Trophoblast cell (in vitro differentiated cells and primary cell): ENCODE measurements around the gene MYO18A.

ENCODE experiments used
- DNase-seq, 2 donors: peaks; one replicate each; pipeline ENCODE4 v3.0.0-alpha.2; 2016
- H2AFZ ChIP-seq: 2 replicates; pipeline ENCODE4 v1.6.1; 2013; ENCODE audit warnings: low read length, moderate library complexity, mild to moderate bottlenecking; ENCODE audit not compliant: insufficient read depth, poor library complexity
- H2AK5ac ChIP-seq: 2 replicates; pipeline ENCODE4 v1.6.1; 2013; ENCODE audit warnings: mild to moderate bottlenecking, low read length
- H2BK120ac ChIP-seq: 2 replicates; pipeline ENCODE4 v1.6.1; 2013; ENCODE audit warnings: low read length, mild to moderate bottlenecking, moderate library complexity; ENCODE audit not compliant: insufficient read depth, poor library complexity
- H2BK12ac ChIP-seq: 2 replicates; pipeline ENCODE4 v1.6.1; 2013; ENCODE audit warnings: mild to moderate bottlenecking, low read length, moderate library complexity
- H2BK5ac ChIP-seq: 2 replicates; pipeline ENCODE4 v1.6.1; 2013; ENCODE audit warnings: low read length, low read depth, moderate library complexity, mild to moderate bottlenecking; ENCODE audit not compliant: poor library complexity
- H3K14ac ChIP-seq: 2 replicates; pipeline ENCODE4 v1.6.1; 2013; ENCODE audit warnings: mild to moderate bottlenecking, low read length
- H3K18ac ChIP-seq: 2 replicates; pipeline ENCODE4 v1.6.1; 2013; ENCODE audit warnings: mild to moderate bottlenecking, low read length
- H3K23ac ChIP-seq: 2 replicates; pipeline ENCODE4 v1.6.1; 2013; ENCODE audit warnings: low read length
- H3K27ac ChIP-seq: 2 replicates; pipeline ENCODE4 v1.5.1; 2013; ENCODE audit warnings: low read depth, mild to moderate bottlenecking, inconsistent platforms, low read length, moderate library complexity
- H3K27me3 ChIP-seq: 2 replicates; pipeline ENCODE4 v1.6.1; 2013; ENCODE audit warnings: inconsistent platforms, mild to moderate bottlenecking, low read length, moderate library complexity; ENCODE audit not compliant: insufficient read depth
- H3K36me3 ChIP-seq, 2 experiments: 1 replicate in 1 of 2; 2 replicates in 1 of 2; pipeline ENCODE4 v1.6.1; 2013; ENCODE audit warnings: low read length in 2 of 2, mild to moderate bottlenecking in 2 of 2, moderate library complexity in 1 of 2; ENCODE audit not compliant: insufficient read depth in 2 of 2, control insufficient read depth in 1 of 2
- H3K4ac ChIP-seq: 2 replicates; pipeline ENCODE4 v1.6.1; 2013; ENCODE audit warnings: low read depth, mild to moderate bottlenecking, low read length, moderate library complexity
- H3K4me1 ChIP-seq, 2 experiments: 1 replicate in 1 of 2; 2 replicates in 1 of 2; pipeline ENCODE4 v1.6.1; 2013; ENCODE audit warnings: low read length in 2 of 2, mild to moderate bottlenecking in 2 of 2, moderate library complexity in 1 of 2; ENCODE audit not compliant: insufficient read depth in 2 of 2, control insufficient read depth in 1 of 2
- H3K4me2 ChIP-seq: 2 replicates; pipeline ENCODE4 v1.6.1; 2013; ENCODE audit warnings: inconsistent platforms, mild to moderate bottlenecking, low read length, moderate library complexity
- H3K4me3 ChIP-seq: 2 replicates; pipeline ENCODE4 v1.5.1; 2013; ENCODE audit warnings: mild to moderate bottlenecking, low read depth, low read length, inconsistent platforms
- H3K79me1 ChIP-seq: one replicate; pipeline ENCODE4 v1.6.1; 2013; ENCODE audit warnings: low read length
- H3K79me2 ChIP-seq: 2 replicates; pipeline ENCODE4 v1.6.1; 2013; ENCODE audit warnings: low read length, mild to moderate bottlenecking; ENCODE audit not compliant: control insufficient read depth, insufficient read depth, poor library complexity
- H3K9ac ChIP-seq: 2 replicates; pipeline ENCODE4 v1.6.1; 2013; ENCODE audit warnings: mild to moderate bottlenecking, low read length
- H3K9me3 ChIP-seq: 2 replicates; pipeline ENCODE4 v1.6.1; 2013; ENCODE audit warnings: low read depth, mild to moderate bottlenecking, control low read depth, inconsistent platforms, low read length; ENCODE audit not compliant: insufficient read depth
- H4K12ac ChIP-seq: 2 replicates; pipeline ENCODE4 v1.6.1; 2013; ENCODE audit warnings: low read depth, mild to moderate bottlenecking, low read length, moderate library complexity
- H4K8ac ChIP-seq: 2 replicates; pipeline ENCODE4 v1.6.1; 2013; ENCODE audit warnings: low read depth, mild to moderate bottlenecking, low read length, moderate library complexity
- H4K91ac ChIP-seq: one replicate; pipeline ENCODE4 v1.6.1; 2013; ENCODE audit warnings: low read depth, mild to moderate bottlenecking, low read length, moderate library complexity
- WGBS: extraction: QIAGEN DNeasy Blood & Tissue Kit; methylation state at CpG from one replicate; pipeline ENCODE4 v1.1.7; 2013; ENCODE audit warnings: missing lambda C conversion rate; ENCODE audit not compliant: insufficient read length, insufficient coverage; ENCODE audit errors: extremely low coverage; 5-methylcytosine and 5-hydroxymethylcytosine counted together

MYO18A gene

DNA sequence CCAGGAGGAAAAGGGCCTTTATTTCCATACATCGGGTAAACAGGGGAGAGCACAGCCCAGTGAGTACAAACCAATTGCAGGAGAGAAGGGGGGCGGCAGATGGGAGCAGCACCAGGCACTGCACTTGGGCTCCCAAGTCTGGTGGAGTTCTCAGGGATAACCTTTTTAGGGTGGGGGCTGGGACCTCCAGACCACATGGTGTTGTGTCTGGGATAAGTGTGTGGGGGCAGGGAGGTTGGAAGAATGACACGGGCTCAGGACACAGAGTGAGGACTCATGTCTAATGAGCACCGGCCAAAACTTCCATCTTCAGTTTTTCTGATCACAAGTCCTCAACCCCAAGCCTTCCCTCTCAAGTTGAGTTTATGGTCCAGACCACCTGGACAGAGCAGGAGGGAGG is 106.7 kb downstream of the MYO18A start:
- H2BK12ac ChIP-seq: no peak overlapping the region
- H4K91ac ChIP-seq: no peak overlapping the region
- no peak overlapping the region for H3K9ac ChIP-seq
- no peak overlapping the region for H2AFZ ChIP-seq
- no peak overlapping the region for H2BK120ac ChIP-seq
- H4K8ac ChIP-seq: no peak overlapping the region
- H3K4me2 ChIP-seq: no peak overlapping the region
- no peak overlapping the region for H3K4me3 ChIP-seq
- peaks cover 3 to 7% of the 10 kb centered on the region in 2 experiments for H3K36me3 ChIP-seq
- DNase-seq: no peak
- H3K9me3 ChIP-seq: no peaks in the 10 kb centered on the region
- no peak overlapping the region for H4K12ac ChIP-seq
- H3K23ac ChIP-seq: no peak overlapping the region
- no peak overlapping the region for H3K4ac ChIP-seq
- no peaks in the 10 kb centered on the region for H3K4me1 ChIP-seq
- no peak overlapping the region for H3K27ac ChIP-seq
- no CpG with 5 or more reads among the region's 4 CpGs for WGBS
- H2AK5ac ChIP-seq: no peak overlapping the region
- H3K79me1 ChIP-seq: no peaks in the 10 kb centered on the region
- H2BK5ac ChIP-seq: no peak overlapping the region
- no peaks in the 10 kb centered on the region for H3K27me3 ChIP-seq
- no peaks in the 10 kb centered on the region for H3K79me2 ChIP-seq
- no peak overlapping the region for H3K14ac ChIP-seq
- no peak overlapping the region for H3K18ac ChIP-seq

DNA sequence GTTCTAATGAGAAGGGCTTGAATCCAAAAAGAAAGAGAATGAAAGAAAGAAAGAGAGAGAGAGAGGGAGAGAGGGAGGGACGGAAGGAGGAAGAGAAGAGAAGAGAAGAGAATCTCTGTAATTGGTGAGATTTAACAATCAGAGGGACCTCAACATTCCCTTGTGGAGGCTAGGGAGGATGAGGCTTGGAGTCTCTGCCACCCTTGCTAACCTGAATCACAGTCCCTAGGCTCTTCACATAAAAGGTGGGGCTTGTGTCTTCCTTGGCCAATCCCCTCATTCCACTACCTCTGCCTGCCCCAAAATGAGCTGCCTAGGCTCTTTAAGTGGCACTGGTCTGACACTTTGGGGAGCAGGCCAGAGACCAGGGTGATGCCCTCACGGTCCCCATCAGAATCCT is 107.2 kb downstream of the MYO18A start:
- Histone ChIP-seq H3K18ac (no peak overlapping the region), H3K36me3 (peaks cover 3 to 6% of the 10 kb centered on the region in 2 experiments), H3K79me2 (no peaks in the 10 kb centered on the region), H4K12ac (no peak overlapping the region), H3K4me1 (no peaks in the 10 kb centered on the region), H2AK5ac (no peak overlapping the region), H2BK5ac (no peak overlapping the region), H4K8ac (no peak overlapping the region), H3K14ac (no peak overlapping the region), H3K9me3 (no peaks in the 10 kb centered on the region), H2BK12ac (no peak overlapping the region), H3K79me1 (no peaks in the 10 kb centered on the region), H3K27ac (no peak overlapping the region), H2BK120ac (no peak overlapping the region), H4K91ac (no peak overlapping the region), H3K4me2 (no peak overlapping the region), H3K23ac (no peak overlapping the region), H3K27me3 (no peaks in the 10 kb centered on the region), H3K4ac (no peak overlapping the region), H3K9ac (no peak overlapping the region), H3K4me3 (no peak overlapping the region), H2AFZ (no peak overlapping the region)
- no CpG with 5 or more reads among the region's 2 CpGs for WGBS
- no peak for DNase-seq

DNA sequence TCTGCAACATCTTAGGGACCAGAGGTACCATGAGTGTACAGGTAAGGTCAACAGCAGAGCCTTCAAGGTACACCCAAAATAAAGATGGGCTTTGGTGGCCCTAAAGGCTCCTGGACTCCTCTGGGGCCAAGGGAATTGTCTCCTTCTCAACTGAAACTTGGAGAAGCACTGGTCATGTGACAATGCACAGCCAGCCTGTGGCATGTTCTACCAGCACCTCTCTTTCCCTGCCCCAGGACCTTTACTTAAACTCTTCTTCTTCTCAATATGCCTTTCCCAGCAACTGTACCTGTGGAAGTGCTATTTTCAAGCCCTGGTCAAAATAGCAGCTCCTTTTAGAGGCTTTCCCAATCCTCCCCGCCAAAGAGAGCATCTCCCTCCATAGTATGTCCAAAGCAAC is 108.9 kb downstream of the MYO18A start:
- Histone ChIP-seq H3K18ac (no peak overlapping the region), H4K91ac (no peak overlapping the region), H2AFZ (no peak overlapping the region), H3K27me3 (no peaks in the 10 kb centered on the region), H3K79me1 (no peaks in the 10 kb centered on the region), H3K36me3 (no peaks in the 10 kb centered on the region), H4K12ac (no peak overlapping the region), H3K4me1 (no peaks in the 10 kb centered on the region), H2BK5ac (no peak overlapping the region), H3K9ac (no peak overlapping the region), H3K14ac (no peak overlapping the region), H2AK5ac (no peak overlapping the region), H3K9me3 (no peaks in the 10 kb centered on the region), H3K23ac (no peak overlapping the region), H3K27ac (no peak overlapping the region), H2BK120ac (no peak overlapping the region), H3K4ac (no peak overlapping the region), H3K4me2 (no peak overlapping the region), H2BK12ac (no peak overlapping the region), H4K8ac (no peak overlapping the region), H3K4me3 (no peak overlapping the region), H3K79me2 (no peaks in the 10 kb centered on the region)
- WGBS: no CpG with 5 or more reads among the region's 1 CpG
- DNase-seq: no peak

GRCh38 chr17:29070781-29071180 is 109.4 kb downstream of the MYO18A start:
- H2BK120ac ChIP-seq: no peak overlapping the region
- no peaks in the 10 kb centered on the region for H3K27me3 ChIP-seq
- no peaks in the 10 kb centered on the region for H3K36me3 ChIP-seq
- H3K9ac ChIP-seq: no peak overlapping the region
- no peak overlapping the region for H2AK5ac ChIP-seq
- no peaks in the 10 kb centered on the region for H3K79me1 ChIP-seq
- no peak overlapping the region for H2BK5ac ChIP-seq
- H3K4me1 ChIP-seq: no peaks in the 10 kb centered on the region
- DNase-seq: peak in 1 of 2 donors; percentile 14
- H3K14ac ChIP-seq: no peak overlapping the region
- no CpG with 5 or more reads among the region's 9 CpGs for WGBS
- no peak overlapping the region for H3K4me2 ChIP-seq
- H4K91ac ChIP-seq: no peak overlapping the region
- H3K4me3 ChIP-seq: no peak overlapping the region
- H3K27ac ChIP-seq: no peak overlapping the region
- no peaks in the 10 kb centered on the region for H3K9me3 ChIP-seq
- no peak overlapping the region for H4K12ac ChIP-seq
- H3K79me2 ChIP-seq: no peaks in the 10 kb centered on the region
- H2BK12ac ChIP-seq: no peak overlapping the region
- no peak overlapping the region for H3K23ac ChIP-seq
- H3K4ac ChIP-seq: no peak overlapping the region
- no peak overlapping the region for H2AFZ ChIP-seq
- H3K18ac ChIP-seq: no peak overlapping the region
- H4K8ac ChIP-seq: no peak overlapping the region
